Fibroblast of the aortic adventitia (primary cell): ENCODE data around the gene KIAA1217. TPM values are rescaled to one million over a fixed set of nuclear protein-coding genes. Genes with fewer than 3 reads are reported as not detected.

Source experiments
- DNase-seq: peaks from one replicate; pipeline ENCODE4 v3.0.0-alpha.2; 2010; ENCODE audit warnings: low read depth
- H3K4me3 ChIP-seq: 2 replicates; pipeline ENCODE4 v1.5.1; 2011; ENCODE audit warnings: low read depth, mild to moderate bottlenecking, control low read depth, low read length, moderate library complexity
- total RNA-seq: library from RNA; depleted of rRNA; stranded (reverse); fragments of >200 nt; gene quantifications from 2 replicates; pipeline ENCODE4 v1.2.3, GENCODE V29; 2012; ENCODE audit warnings: low replicate concordance
- TF ChIP-seq, protein P1 (sequence below): IDR thresholded peaks from 2 replicates; pipeline ENCODE4 v1.5.1; 2011; ENCODE audit warnings: mild to moderate bottlenecking, low read length, control low read depth, inconsistent platforms; ENCODE audit not compliant: insufficient read depth

The KIAA1217 gene
- total RNA-seq, 1 donor: 12.5 TPM

DNA sequence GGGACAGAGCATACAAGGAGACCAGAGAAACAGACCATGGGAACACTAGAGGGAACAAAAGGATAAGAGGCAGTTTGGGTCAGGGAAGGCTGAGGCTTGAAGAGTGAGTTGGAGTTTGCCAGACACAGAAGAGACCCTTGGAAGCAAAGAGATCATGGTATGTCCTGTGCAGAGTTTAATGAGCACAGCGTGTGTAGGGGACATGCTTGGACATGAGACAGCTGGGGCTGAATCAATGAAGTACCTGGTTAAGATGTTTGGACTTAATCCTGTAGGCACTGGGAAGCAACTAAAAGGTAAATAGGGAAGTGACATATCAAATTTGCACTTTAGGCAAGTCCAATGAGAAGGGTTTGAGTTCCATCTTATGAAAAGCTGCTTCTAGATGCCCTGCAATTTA is 79.6 kb downstream of the KIAA1217 start:
- TF ChIP-seq, protein P1, sequence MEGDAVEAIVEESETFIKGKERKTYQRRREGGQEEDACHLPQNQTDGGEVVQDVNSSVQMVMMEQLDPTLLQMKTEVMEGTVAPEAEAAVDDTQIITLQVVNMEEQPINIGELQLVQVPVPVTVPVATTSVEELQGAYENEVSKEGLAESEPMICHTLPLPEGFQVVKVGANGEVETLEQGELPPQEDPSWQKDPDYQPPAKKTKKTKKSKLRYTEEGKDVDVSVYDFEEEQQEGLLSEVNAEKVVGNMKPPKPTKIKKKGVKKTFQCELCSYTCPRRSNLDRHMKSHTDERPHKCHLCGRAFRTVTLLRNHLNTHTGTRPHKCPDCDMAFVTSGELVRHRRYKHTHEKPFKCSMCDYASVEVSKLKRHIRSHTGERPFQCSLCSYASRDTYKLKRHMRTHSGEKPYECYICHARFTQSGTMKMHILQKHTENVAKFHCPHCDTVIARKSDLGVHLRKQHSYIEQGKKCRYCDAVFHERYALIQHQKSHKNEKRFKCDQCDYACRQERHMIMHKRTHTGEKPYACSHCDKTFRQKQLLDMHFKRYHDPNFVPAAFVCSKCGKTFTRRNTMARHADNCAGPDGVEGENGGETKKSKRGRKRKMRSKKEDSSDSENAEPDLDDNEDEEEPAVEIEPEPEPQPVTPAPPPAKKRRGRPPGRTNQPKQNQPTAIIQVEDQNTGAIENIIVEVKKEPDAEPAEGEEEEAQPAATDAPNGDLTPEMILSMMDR: no peak
- no peak for DNase-seq
- no peak overlapping the region for H3K4me3 ChIP-seq

DNA sequence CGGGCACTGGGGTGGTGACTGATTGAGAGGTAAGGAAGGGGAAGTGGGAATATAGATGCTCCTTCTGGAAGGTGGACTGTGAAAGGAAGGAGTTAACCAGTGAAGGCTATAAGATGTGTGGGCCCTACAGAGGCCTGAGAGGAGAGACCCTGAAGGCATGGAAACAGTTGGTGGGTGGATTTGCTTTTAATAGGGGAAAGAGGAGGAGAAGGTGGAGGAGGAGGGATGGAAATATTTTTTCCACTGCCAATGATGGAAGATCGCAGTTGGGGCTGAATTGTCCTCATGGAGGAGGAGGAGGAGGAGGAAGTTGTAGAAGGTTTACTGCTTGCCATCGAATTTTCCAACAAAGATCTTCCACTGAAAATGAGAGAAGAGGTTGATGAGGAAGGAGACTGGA is 80.3 kb downstream of the KIAA1217 start:
- TF ChIP-seq, protein P1: no peak
- no peak for DNase-seq
- H3K4me3 ChIP-seq: no peak overlapping the region

DNA sequence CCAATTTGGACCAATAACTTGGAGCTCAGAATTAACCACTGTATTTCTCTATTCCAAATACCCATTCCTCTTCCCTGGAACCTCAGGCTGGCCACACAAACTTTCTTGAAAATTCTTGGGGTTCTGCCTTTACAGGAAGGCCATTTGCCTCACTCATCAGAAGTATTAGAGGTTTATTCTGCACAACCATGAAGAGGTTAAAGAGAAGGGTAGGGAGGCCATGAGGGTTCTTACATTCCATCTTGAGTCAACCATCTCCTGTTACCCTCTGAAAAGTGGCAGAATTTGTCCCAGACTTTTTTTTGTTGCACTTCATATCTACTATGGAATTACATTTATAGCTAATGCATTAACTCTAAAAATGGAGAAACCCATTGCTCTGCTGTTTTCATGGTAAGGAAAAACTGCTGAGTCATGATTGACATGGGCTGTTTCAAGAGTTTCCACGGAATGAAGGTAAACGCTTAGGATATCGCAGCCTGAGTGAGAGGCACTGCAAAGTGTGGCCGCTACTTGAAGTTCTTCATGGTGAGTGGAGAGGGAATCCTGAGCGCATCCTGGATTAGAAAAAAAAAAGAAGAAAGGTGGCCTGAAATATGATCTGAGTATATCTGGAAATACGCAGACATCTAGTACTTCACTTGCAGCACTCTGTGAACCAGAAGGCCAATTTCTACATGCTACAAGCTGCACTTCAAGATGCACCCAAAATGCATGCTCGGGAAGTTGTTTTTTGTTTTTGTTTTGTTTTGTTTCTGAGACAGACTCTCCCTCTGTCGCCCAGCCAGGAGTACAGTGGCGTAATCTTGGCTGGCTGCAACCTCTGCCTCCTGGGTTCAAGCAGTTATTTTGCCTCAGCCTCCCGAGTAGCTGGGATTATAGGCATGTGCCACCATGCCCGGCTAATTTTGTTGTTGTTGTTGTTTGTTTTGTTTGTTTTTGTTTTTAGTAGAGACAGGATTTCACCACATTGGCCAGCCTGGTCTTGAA is 83.7 kb downstream of the KIAA1217 start:
- no peak for DNase-seq

DNA sequence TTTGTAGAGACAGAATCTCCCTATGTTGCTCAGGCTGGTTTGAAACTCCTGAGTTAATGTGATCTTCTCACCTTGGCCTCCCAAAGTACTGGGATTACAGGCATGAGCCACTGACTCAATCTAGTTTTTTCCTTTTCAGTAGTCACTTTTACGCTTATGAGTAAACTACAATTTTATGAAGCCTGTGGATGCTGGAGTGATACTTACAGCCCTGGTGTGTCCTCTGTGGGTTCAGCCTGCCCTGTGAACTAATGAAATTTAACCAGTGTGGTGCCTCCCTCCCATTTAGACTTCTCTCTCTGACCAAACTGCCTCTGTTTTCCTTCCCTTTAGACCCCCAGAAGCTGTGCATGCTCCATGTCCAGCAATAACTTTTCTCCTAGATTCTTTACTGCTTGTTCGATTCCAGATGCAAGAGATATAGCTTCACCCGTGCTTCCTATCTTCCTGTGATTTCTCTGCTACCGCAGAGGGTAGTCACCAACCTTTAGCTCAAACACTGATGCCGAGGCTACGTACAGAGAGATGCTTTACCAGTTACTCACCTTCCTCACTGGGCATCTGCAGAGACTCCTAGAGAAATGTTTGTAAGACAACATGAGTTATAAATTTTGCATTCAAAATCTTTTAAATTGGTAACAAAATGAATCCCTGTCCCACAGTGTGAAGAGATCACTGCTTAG is 90.8 kb downstream of the KIAA1217 start:
- DNase-seq: peak; percentile 57
- no peak overlapping the region for H3K4me3 ChIP-seq
- TF ChIP-seq, protein P1: no peak

More for the DNA sequence above, 83.7 kb downstream of the KIAA1217 start:
- TF ChIP-seq, protein P1: no peak
- no peak overlapping the region for H3K4me3 ChIP-seq

DNA sequence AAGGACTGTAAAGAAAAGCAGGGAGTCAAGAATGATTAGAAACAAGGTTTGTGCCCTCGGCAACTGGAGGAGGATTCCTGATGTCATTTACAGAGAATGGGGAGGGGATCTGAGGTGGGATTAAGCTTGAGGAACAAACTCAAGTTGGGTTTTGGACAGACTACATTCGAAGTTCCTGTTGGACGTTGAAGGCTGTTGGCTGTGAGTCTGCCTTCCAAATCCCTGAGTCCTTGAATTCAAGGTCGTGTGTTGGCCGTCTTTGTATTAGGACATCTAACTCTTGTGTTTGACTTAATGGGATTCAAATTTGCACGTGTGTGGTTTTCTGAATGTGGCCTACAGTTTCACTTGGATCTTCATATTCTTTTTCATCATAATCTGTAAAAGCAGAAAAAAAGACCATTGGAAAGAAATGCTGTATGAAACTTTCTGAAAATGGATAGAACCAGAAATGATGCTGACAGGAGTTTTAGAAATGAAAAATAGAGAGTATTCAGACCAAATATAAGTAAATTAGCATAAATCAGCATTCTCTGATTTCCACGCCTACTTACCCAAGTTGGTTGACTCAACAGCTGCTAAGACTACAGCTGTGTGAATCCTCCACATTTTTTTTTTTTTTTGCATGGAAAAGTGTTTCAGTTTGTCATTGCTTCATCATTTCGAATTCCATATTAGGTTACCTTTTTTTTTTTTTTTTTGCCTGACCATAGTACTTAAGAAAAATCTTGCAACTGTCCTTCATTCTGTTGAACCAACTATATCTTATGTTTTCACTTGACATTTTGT is 94.8 kb downstream of the KIAA1217 start:
- no peak for DNase-seq
- TF ChIP-seq, protein P1: no peak
- no peak overlapping the region for H3K4me3 ChIP-seq
